ENCODE data around the gene PIEZO1. TPM values are rescaled to one million over a fixed set of nuclear protein-coding genes. Genes with fewer than 3 reads are reported as not detected.
A peak's percentile ranks its signal among the peaks of the same experiment; 100 is the strongest.

Gene PIEZO1
- total and polyA plus RNA-seq, 10 donors = 145 to 385 (median 201) TPM

GRCh38 chr16:88730632-88731607 lies 54.1 kb downstream of the PIEZO1 start:
- TF ChIP-seq CTCF (IDR thresholded peaks at IDR 0.05 in 8 of 11, conservative IDR thresholded peaks at IDR 0.05 in 3 of 11) = no peak
- TF ChIP-seq POLR2AphosphoS5 (IDR thresholded peaks at IDR 0.05) = no peak
- TF ChIP-seq POLR2A (IDR thresholded peaks at IDR 0.05) = no peak
- Histone ChIP-seq H3K4me3 (no peak overlapping the region), H3K36me3 (peaks cover 4 to 87% (median 76%) of the 10 kb centered on the region in 6 donors), H3K27ac (no peak overlapping the region), H3K9me3 (no peaks in the 10 kb centered on the region), H3K4me1 (no peaks in the 10 kb centered on the region), H3K27me3 (replicated peaks in 1 of 7) (no peaks in the 10 kb centered on the region)
- DNase-seq = no peak
- 86 to 90% (median 88%) methylated on average over 33 to 34 of the region's 34 CpGs for WGBS, 5 donors
- intact Hi-C loops (cut with DNase I; ENCODE audit: low total_unique reads) = loop anchor here (10.0 kb wide), 1 partner anchor 484 kb away; the partner anchor contains the start of gene ZNF778

- 88 to 93% (median 88%) methylated on average over 12 to 20 of the region's 20 CpGs for WGBS, 5 donors
- H3K9me3 ChIP-seq = no peaks in the 10 kb centered on the region
- H3K27ac ChIP-seq = no peak overlapping the region
- no peak overlapping the region for H3K4me3 ChIP-seq
- intact Hi-C loops (cut with DNase I; ENCODE audit: low total_unique reads) = no loop called here
- DNase-seq = no peak
- TF ChIP-seq POLR2A (IDR thresholded peaks at IDR 0.05) (no peak), POLR2AphosphoS5 (IDR thresholded peaks at IDR 0.05) (no peak)
- H3K27me3 ChIP-seq (replicated peaks in 1 of 7) = no peaks in the 10 kb centered on the region
- no peaks in the 10 kb centered on the region for H3K4me1 ChIP-seq
- peaks cover 13 to 87% (median 75%) of the 10 kb centered on the region in 6 donors for H3K36me3 ChIP-seq
Measured at GRCh38 chr16:88727871-88728270, 57.1 kb downstream of the PIEZO1 start.

- DNase-seq = no peak
- H3K27me3 ChIP-seq (replicated peaks in 1 of 7) = no peaks in the 10 kb centered on the region
- no peaks in the 10 kb centered on the region for H3K9me3 ChIP-seq
- intact Hi-C loops (cut with DNase I; ENCODE audit: low total_unique reads) = no loop called here
- H3K4me1 ChIP-seq = no peaks in the 10 kb centered on the region
- no peak overlapping the region for H3K27ac ChIP-seq
- no peak overlapping the region for H3K4me3 ChIP-seq
- H3K36me3 ChIP-seq = peaks cover 20 to 87% (median 75%) of the 10 kb centered on the region in 6 donors
- 94 to 96% (median 96%) methylated on average over 25 to 28 of the region's 28 CpGs; no CpG with 5 or more reads in 1 of the 5 donors for WGBS, 5 donors
- TF ChIP-seq CTCF (IDR thresholded peaks at IDR 0.05 in 8 of 11, conservative IDR thresholded peaks at IDR 0.05 in 3 of 11) (no peak), POLR2A (IDR thresholded peaks at IDR 0.05) (no peak), POLR2AphosphoS5 (IDR thresholded peaks at IDR 0.05) (peak in 1 of 3 donors; percentile 53)
Measured at GRCh38 chr16:88726981-88727380, 58.0 kb downstream of the PIEZO1 start.

- no peak for DNase-seq
- Histone ChIP-seq H3K27ac (no peak overlapping the region), H3K4me1 (no peaks in the 10 kb centered on the region), H3K4me3 (no peak overlapping the region), H3K27me3 (replicated peaks in 1 of 7) (no peaks in the 10 kb centered on the region), H3K9me3 (no peaks in the 10 kb centered on the region), H3K36me3 (peaks cover 22 to 87% (median 77%) of the 10 kb centered on the region in 6 donors)
- 86 to 96% (median 89%) methylated on average over 13 to 17 of the region's 17 CpGs for WGBS, 5 donors
- TF ChIP-seq POLR2A (IDR thresholded peaks at IDR 0.05) = no peak
- peak in 1 of 3 donors; percentile 5 for TF ChIP-seq POLR2AphosphoS5 (IDR thresholded peaks at IDR 0.05)
- no peak for TF ChIP-seq CTCF (IDR thresholded peaks at IDR 0.05 in 8 of 11, conservative IDR thresholded peaks at IDR 0.05 in 3 of 11)
- intact Hi-C loops (cut with DNase I; ENCODE audit: low total_unique reads) = no loop called here
Measured at GRCh38 chr16:88726408-88726749, 58.6 kb downstream of the PIEZO1 start.
